ENCODE measurements around the gene ZIC4.

ZIC4 gene

GRCh38 chr3:147367676-147368075 lies 38.7 kb downstream of the ZIC4 start:
- no peak for DNase-seq (ENCODE audit: low read depth)
- TF ChIP-seq CTCF (IDR thresholded peaks at IDR 0.05; ENCODE audit: control insufficient read depth, insufficient read depth, low read depth, low read length, missing control alignments): no peak
- no peak overlapping the region for H3K4me3 ChIP-seq (ENCODE audit: control insufficient read depth, low read depth, low read length)

DNA sequence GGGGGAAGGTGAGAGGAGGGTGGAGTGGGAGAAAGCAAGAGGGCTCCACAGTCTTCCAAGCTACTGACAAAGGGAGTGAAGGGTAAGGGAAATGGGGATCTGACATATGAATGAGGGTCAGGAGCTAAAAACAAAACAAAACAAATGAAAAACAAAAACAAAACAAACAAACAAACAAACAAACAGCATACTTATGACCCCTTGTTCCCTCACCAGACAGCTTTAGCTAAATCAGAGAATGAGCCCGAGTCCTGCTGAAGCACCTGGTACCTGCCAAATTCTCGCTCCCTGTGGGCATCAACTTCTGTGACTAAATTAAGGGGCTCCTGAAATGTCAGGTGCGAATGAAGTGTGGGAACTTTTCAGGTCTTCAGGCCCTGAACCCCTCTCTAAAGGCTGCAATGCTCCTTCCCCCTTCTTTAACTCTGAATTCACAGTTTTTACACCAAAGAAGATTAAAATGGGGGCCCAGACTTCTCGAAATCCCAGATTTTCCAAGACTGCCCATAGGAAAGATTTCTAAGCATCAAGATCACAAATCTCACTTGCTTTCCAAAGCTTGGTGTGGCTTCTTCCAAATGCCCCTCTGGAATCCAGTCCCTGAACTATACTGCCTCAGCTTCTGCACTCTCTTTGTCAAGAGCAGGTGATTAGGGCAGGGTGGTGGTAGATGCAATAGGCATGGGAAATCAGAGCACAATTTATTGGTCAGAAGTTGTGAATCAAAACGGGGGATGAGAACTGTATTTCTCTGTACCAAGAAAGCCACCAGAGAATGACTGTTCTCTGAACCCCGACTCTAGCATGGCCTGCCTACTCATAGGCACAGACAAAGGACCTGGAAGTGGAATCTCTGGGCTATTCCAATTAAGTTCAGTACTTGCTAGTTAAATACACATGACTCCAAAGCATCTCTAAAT lies 40.9 kb downstream of the ZIC4 start:
- no peak for DNase-seq (ENCODE audit: low read depth)
- no peak for TF ChIP-seq CTCF (IDR thresholded peaks at IDR 0.05; ENCODE audit: control insufficient read depth, insufficient read depth, low read depth, low read length, missing control alignments)
- no peak overlapping the region for H3K4me3 ChIP-seq (ENCODE audit: control insufficient read depth, low read depth, low read length)

- TF ChIP-seq CTCF (IDR thresholded peaks at IDR 0.05; ENCODE audit: control insufficient read depth, insufficient read depth, low read depth, low read length, missing control alignments): no peak
- DNase-seq (ENCODE audit: low read depth): no peak
- no peak overlapping the region for H3K4me3 ChIP-seq (ENCODE audit: control insufficient read depth, low read depth, low read length)
These were observed 41.6 kb downstream of the ZIC4 start for GRCh38 chr3:147364771-147365170.

DNA sequence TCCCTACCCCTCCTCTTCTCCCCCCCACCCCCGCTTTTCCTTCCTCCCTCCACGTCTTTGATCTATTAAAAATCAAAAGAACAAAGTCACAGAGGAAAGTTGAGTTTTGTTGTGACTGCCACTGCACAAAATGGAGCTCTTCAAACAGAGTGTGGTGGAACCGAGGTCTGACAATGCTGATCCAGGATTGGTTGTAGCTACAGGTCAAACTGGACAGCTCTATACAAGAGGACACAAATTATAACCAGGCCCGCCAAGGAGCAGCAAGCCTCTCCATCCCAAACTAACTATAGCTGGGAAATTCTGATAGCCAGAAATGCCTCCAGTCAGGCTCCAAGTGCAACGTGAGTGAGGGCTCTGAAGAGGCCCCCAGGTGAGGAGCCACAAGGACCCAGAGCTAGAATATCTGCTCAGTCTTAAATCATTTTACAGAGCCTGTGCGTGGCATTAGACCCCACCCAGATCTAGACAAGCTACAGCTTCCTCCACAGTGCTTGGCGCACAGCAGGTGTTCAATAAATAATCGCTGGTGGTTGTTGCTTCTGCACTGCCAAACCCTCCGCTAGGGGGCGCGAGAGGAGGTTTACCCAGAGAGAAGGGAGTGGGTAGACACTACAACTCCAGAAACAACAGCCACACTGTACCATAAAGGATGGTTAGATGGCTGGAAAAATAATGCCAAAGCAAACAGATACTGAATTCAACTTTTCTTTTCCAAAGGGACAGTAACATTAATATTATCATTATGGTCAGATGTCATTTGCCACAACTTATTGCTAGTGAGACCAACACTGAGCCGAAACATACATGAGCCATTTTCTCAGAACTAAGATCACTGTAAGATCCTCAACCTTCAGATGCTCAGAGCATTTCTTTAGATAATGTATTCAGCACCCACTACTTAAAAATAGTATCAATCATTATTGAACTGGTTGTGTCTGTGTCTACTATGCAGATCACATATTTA lies 44.6 kb downstream of the ZIC4 start:
- no peak overlapping the region for H3K4me3 ChIP-seq (ENCODE audit: control insufficient read depth, low read depth, low read length)
- peak; percentile 61 for TF ChIP-seq CTCF (IDR thresholded peaks at IDR 0.05; ENCODE audit: control insufficient read depth, insufficient read depth, low read depth, low read length, missing control alignments)
- DNase-seq (ENCODE audit: low read depth): no peak

DNA sequence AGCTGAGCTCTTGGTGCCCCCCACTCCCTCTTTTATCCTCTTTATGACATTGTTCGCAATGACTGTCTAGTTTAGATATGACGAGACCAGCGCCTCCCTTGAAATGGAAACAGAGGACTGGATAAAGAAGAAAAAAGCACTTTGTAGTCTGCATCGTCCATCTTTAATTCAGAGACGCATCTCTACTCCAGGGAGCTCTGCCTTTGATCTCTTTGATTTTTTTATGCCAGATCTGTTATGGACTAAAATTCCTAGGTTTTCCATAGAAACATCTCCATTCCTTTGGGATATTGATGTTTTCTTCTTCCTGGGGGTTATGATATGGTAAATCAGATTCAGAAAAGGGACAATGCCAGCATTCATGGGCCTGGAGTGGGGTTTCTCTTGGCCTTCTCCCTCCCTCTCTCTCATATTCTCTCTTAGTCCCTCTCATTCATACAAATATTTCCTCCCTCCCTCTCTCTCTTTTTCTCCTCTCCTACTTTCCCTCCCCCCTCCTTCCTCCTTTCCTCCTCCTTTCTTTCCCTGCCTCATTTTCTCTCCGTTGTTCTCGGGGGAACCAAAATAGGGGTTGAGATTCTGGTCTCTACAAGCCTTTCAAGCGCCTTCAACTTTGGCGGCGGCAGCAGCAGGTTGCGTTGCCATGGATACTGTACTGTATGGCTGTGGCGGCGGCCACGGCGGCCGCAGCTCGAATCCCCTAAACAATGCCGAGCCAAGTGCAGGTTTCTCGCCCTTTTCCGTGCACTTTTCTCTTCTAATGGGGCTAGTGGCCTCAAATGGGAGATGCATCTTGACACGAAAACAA lies 45.5 kb downstream of the ZIC4 start:
- TF ChIP-seq CTCF (IDR thresholded peaks at IDR 0.05; ENCODE audit: control insufficient read depth, insufficient read depth, low read depth, low read length, missing control alignments): no peak
- H3K4me3 ChIP-seq (ENCODE audit: control insufficient read depth, low read depth, low read length): no peak overlapping the region
- DNase-seq (ENCODE audit: low read depth): no peak

- no peak for DNase-seq (ENCODE audit: low read depth)
- no peak overlapping the region for H3K4me3 ChIP-seq (ENCODE audit: control insufficient read depth, low read depth, low read length)
- TF ChIP-seq CTCF (IDR thresholded peaks at IDR 0.05; ENCODE audit: control insufficient read depth, insufficient read depth, low read depth, low read length, missing control alignments): no peak
These were observed 46.3 kb downstream of the ZIC4 start for GRCh38 chr3:147360051-147360439.

Data from AG09309 (cell line).